ENCODE results near the gene COL9A2. TPM values are rescaled to one million over a fixed set of nuclear protein-coding genes. Genes with fewer than 3 reads are reported as not detected.

COL9A2 gene
- total RNA-seq, 2 experiments from 2014 or later: 10.6 to 21.4 TPM

GRCh38 chr1:40317394-40318074, 448 bp upstream of the COL9A2 start:
- Histone ChIP-seq H3K36me3 (ENCODE audit: insufficient read depth, low read length) (no peaks in the 10 kb centered on the region), H3K4me1 (ENCODE audit: insufficient read depth, low read length, poor library complexity, severe bottlenecking) (peaks cover 44% of the 10 kb centered on the region), H3K79me2 (ENCODE audit: insufficient read depth, low read depth, low read length) (no peaks in the 10 kb centered on the region), H3K4me3 (ENCODE audit: low read depth, low read length, poor library complexity, severe bottlenecking) (peak overlapping the region; percentile 56), H4K20me1 (ENCODE audit: insufficient read depth, low read length) (no peaks in the 10 kb centered on the region), H3K27ac (ENCODE audit: low read depth, low read length, poor library complexity, severe bottlenecking) (no peak overlapping the region), H3K9me3 (ENCODE audit: low read length) (no peaks in the 10 kb centered on the region), H2AFZ (ENCODE audit: low read length) (no peak overlapping the region), H3K9me2 (ENCODE audit: insufficient read depth, low read length) (no peaks in the 10 kb centered on the region), H3K4me2 (ENCODE audit: low read length) (peak overlapping the region; percentile 81; the same call in 1 of the 2 replicates)
- POLR2A ChIA-PET: interaction anchor here (0.7 to 1.0 kb wide), 3 partner anchors 9 to 86 kb away, joined by 3 to 4 read pairs (median 3); no protein-coding TSS in a partner anchor
- TF ChIP-seq EZH2phosphoT487 (IDR thresholded peaks at IDR 0.05; ENCODE audit: borderline replicate concordance, low read depth, low read length) (no peak), CTCF (conservative IDR thresholded peaks at IDR 0.05; ENCODE audit: low read length) (no peak)
- DNase-seq (ENCODE audit: low spot score): no peak
- BruUV-seq (replicated peaks): no TSS peak
- CTCF ChIA-PET (ENCODE audit: unreplicated experiment): no interaction called here
- intact Hi-C loops (cut with micrococcal nuclease; ENCODE audit: unreplicated experiment): loop anchor here (2.0 kb wide), 1 partner anchor 21 kb away; no protein-coding TSS in a partner anchor

- peak; percentile 24 for DNase-seq (ENCODE audit: low spot score)
- H4K20me1 ChIP-seq (ENCODE audit: insufficient read depth, low read length): no peaks in the 10 kb centered on the region
- peak overlapping the region; percentile 87; the same call in 1 of the 2 replicates for H2AFZ ChIP-seq (ENCODE audit: low read length)
- no peaks in the 10 kb centered on the region for H3K9me3 ChIP-seq (ENCODE audit: low read length)
- BruUV-seq (replicated peaks): no TSS peak
- no peaks in the 10 kb centered on the region for H3K9me2 ChIP-seq (ENCODE audit: insufficient read depth, low read length)
- peaks cover 53% of the 10 kb centered on the region for H3K4me1 ChIP-seq (ENCODE audit: insufficient read depth, low read length, poor library complexity, severe bottlenecking)
- CTCF ChIA-PET (ENCODE audit: unreplicated experiment): interaction anchor here (0.6 to 3.0 kb wide), 6 partner anchors 22 to 172 kb away, joined by 3 to 10 read pairs (median 4); no protein-coding TSS in a partner anchor
- intact Hi-C loops (cut with micrococcal nuclease; ENCODE audit: unreplicated experiment): loop anchor here (2.0 kb wide), 3 partner anchors 23 to 163 kb away; no protein-coding TSS in a partner anchor
- TF ChIP-seq EZH2phosphoT487 (IDR thresholded peaks at IDR 0.05; ENCODE audit: borderline replicate concordance, low read depth, low read length) (no peak), CTCF (conservative IDR thresholded peaks at IDR 0.05; ENCODE audit: low read length) (no peak)
- POLR2A ChIA-PET: interaction anchor here (0.6 to 2.4 kb wide), 10 partner anchors 15 to 1435 kb away, joined by 3 to 8 read pairs (median 3); partner anchors contain the start of gene ZFP69B
- H3K4me2 ChIP-seq (ENCODE audit: low read length): peak overlapping the region; percentile 81
- no peaks in the 10 kb centered on the region for H3K36me3 ChIP-seq (ENCODE audit: insufficient read depth, low read length)
- no peaks in the 10 kb centered on the region for H3K79me2 ChIP-seq (ENCODE audit: insufficient read depth, low read depth, low read length)
- H3K4me3 ChIP-seq (ENCODE audit: low read depth, low read length, poor library complexity, severe bottlenecking): peak overlapping the region; percentile 56
- H3K27ac ChIP-seq (ENCODE audit: low read depth, low read length, poor library complexity, severe bottlenecking): no peak overlapping the region
Observed at GRCh38 chr1:40315795-40316594, 1.1 kb downstream of the COL9A2 start.
